ENCODE results near the gene RPTOR.

GRCh38 chr17:80624864-80625263, 80.2 kb downstream of the RPTOR start:
- TF ChIP-seq PAX5 (IDR thresholded peaks at IDR 0.05; ENCODE audit: insufficient read depth, low read length, severe bottlenecking): no peak
- TF ChIP-seq POLR2AphosphoS5 (IDR thresholded peaks at IDR 0.05; ENCODE audit: low read depth, low read length): no peak
- no peak for TF ChIP-seq POLR2A (IDR thresholded peaks at IDR 0.05; ENCODE audit: low read depth, low read length)
- no peak for TF ChIP-seq TAF1 (IDR thresholded peaks at IDR 0.05; ENCODE audit: low read depth, low read length)
- TF ChIP-seq SPI1 (IDR thresholded peaks at IDR 0.05; ENCODE audit: low read depth, low read length): no peak

Data from GM12891 (cell line).